HG03139 (cell line): ENCODE measurements around the gene FXR2.
"Not testable (repeated sequence)": the region's sequence is repeated elsewhere in the genome, so short reads cannot be mapped to it uniquely, and the experiment has no call there.

Experiments
- ATAC-seq: cut with Tn5 transposase; IDR thresholded peaks from one replicate; pipeline ENCODE4 v1.9.1; 2021; ENCODE audit not compliant: unreplicated experiment

FXR2 gene

DNA sequence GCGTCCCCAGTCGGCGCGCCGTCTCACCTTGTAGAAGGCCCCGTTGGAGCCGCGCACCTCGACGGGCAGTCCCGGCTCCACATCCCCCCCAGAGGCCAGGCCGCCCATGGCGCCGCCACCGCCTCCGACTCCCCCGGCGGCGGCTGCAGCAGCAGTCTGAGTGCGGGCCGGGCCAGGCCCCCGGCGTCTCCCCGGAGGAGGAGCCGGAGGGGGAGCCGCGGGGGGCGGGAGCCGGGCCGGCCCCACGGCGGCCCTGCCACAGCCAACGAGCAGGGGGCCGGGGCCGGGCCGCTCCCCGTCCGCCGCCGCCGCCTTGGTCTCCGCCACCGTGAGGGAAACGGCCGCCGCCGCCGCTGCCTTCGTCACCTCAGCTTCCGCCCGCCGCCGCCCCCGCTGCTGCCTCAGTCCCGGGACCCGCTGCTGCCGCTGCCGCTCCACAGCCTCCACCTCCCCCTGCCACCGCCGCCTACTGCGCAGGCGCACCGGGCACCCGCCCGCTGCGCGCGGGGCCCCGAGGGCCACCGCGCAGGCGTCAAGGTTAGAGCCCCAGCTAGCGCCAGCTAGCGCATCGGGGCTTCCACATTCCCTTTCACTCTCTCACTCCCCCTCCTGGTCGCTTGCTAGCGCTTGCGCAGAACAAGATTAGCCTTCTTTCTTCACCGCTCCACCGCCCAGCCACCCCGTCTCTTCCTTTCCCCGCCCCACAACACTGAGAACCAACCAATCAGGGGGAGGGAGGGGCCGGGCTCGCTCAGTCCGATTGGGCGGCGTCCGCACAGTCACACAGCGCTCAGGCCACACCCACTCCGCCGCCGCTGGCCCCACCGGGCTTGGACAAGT, at the start of gene FXR2:
Gene FXR2, minus strand, starts transcription at position 473 of the 840 bp plus-strand sequence. Its CDS starts 365 bp downstream, at position 108.
- ATAC-seq = peak; percentile 83

- ATAC-seq = no peak
Observed at GRCh38 chr17:7656958-7657609, 42.4 kb upstream of the FXR2 start.

- ATAC-seq = no peak
Observed at GRCh38 chr17:7655541-7655840, 40.8 kb upstream of the FXR2 start.

GRCh38 chr17:7654832-7655540, 40.3 kb upstream of the FXR2 start:
- ATAC-seq = no peak

GRCh38 chr17:7652388-7653356, 38.0 kb upstream of the FXR2 start:
- ATAC-seq = no peak

- ATAC-seq = no peak
Observed at GRCh38 chr17:7651665-7652387, 37.1 kb upstream of the FXR2 start.

GRCh38 chr17:7651097-7651664, 36.5 kb upstream of the FXR2 start:
- ATAC-seq = no peak

DNA sequence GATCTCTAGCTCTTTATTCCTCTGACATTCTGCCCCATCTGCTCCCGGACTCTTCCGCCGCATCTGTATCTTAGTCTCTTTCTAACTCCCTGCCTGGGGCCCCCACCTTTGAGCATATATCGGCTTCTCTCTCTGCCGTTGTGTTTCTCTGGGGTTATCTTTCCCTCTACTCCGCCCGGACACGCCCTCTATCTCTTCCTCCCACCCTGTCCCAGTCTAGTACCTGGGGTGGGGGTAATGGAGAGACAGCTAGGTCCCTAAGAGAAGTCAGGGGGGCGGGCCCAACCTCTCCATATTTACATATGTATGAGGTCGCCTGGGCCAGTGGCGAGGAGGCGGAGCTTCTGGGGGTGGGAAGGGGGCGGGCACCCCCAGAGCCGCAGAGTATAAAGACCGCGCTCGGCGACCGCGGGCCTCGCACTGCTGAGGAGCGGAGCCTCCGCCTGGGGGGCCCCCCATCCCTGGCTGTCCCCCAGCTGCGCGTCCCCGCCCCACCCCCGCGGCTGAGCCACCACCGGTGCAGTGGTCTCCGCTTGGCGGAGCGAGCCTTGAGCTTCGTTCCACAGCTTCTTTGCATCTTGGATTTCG, 35.9 kb upstream of the FXR2 start, which contains the start of gene ATP1B2:
Gene ATP1B2, plus strand, starts transcription at position 418 of the 588 bp plus-strand sequence. CDS start 593 bp downstream, outside the sequence.
- ATAC-seq = no peak

DNA sequence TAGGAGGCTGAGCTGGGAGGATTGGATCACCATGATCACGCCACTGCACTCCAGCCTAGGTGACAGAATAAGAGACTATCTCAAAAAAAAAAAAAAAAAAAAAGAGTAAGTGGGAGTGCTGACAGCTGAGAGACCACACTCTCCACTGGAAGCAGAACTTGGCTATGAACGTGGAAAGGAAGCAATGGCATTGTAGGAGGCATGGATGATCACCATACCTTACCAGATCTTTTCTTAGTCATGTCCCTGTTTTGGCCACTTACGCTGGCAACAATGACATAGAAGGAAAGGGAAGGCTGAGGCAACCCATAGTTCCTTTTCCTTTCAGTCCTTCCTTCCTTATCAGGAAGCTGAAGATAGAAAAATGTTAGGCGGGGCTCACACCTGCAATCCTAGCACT, 32.3 kb upstream of the FXR2 start:
- ATAC-seq = no peak

- ATAC-seq = no peak
Observed at GRCh38 chr17:7646457-7646856, 31.8 kb upstream of the FXR2 start.

DNA sequence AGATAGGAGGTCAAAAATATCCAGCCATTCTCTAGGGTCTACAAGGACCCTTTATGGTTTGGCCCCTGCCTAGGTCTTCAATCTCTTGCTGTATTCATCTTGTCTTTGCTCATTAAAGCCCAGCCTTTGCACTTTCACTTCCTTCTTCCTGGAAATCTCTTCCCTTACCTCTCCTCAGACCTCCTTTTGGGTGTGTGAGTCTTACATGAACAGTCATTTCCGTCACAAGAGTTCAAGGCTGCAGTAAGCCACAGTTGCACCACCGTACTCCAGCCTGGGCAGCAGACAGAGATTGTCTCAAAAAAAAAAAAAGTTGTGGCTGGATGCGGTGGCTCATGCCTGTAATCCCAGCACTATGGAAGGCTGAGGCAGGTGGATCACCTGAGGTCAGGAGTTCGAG, 30.1 kb upstream of the FXR2 start:
- ATAC-seq = no peak

- ATAC-seq = not testable (repeated sequence)
Observed at GRCh38 chr17:7641635-7642034, 26.9 kb upstream of the FXR2 start.

DNA sequence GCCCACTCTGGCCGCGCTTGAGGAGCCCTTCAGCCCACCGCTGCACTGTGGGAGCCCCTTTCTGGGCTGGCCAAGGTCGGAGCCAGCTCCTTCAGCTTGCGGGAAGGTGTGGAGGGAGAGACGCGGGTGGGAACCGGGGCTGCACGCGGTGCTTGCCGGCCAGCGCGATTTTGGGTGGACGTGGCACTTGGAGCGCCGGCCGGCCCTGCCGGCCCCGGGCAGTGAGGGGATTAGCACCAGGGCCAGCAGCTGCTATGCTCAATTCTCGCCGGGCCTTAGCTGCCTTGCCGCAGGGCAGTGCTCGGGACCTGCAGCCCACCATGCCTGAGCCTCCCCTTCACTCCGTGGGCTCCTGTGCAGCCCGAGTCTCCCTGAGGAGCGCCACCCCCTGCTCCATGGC, 26.1 kb upstream of the FXR2 start:
- no peak for ATAC-seq

DNA sequence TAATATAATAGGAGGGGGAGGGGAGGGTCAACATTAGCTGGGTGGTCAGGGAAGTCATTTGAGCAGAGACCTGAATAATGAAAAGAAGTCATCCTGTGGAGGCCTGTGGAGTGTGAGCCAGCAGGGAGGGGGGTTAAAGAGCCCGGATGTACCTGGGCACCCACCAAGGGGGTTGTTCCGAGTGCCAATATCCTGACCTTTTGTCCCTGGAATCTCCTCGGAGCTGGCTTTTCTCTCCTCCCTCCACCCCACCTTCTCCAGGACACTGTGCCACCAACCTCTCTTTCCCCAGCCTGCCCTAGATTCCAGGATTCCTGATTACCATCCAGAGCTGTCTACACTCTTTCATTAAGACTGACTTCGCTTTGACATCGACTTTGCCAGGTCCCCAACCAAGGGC, 21.5 kb upstream of the FXR2 start:
- no peak for ATAC-seq

DNA sequence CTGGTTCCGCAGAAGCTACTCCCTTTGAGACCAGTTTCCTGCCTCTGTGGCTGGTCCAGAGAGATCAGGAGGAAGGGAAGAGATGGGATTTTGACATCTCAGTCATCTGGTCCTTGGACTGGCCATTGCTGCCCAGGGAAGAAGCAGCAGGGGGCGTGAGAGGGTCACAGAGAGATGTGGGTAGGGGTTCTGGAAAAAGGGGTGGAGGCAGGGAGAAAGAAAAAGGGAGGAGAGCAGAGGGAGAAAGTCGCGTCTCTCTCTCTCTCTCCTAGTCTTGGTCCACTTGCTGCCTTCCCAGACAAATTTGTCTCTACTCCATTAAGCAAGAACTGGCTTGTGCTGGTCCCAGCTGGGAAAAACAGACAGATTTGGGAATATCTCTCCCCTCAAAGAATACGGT, 19.7 kb upstream of the FXR2 start:
- ATAC-seq = no peak

DNA sequence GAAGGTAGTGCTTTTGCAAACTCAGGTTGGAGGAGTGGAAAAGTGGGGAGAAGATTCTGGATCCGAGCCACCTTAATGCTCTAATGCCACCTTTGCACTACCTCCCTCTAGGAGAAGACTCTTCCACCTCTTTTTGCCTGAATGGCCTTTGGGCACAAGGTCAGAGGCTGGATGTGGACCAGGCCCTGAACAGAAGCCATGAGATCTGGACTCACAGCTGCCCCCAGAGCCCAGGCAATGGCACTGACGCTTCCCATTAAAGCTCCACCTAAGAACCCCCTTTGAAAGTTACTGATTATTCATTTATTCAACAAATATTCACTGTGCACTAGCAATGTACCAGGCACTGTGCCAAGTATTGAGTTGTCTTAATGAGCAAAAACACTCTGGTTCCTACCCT, 18.4 kb upstream of the FXR2 start:
- no peak for ATAC-seq

- no peak for ATAC-seq
Observed at GRCh38 chr17:7632492-7632894, 17.8 kb upstream of the FXR2 start.

DNA sequence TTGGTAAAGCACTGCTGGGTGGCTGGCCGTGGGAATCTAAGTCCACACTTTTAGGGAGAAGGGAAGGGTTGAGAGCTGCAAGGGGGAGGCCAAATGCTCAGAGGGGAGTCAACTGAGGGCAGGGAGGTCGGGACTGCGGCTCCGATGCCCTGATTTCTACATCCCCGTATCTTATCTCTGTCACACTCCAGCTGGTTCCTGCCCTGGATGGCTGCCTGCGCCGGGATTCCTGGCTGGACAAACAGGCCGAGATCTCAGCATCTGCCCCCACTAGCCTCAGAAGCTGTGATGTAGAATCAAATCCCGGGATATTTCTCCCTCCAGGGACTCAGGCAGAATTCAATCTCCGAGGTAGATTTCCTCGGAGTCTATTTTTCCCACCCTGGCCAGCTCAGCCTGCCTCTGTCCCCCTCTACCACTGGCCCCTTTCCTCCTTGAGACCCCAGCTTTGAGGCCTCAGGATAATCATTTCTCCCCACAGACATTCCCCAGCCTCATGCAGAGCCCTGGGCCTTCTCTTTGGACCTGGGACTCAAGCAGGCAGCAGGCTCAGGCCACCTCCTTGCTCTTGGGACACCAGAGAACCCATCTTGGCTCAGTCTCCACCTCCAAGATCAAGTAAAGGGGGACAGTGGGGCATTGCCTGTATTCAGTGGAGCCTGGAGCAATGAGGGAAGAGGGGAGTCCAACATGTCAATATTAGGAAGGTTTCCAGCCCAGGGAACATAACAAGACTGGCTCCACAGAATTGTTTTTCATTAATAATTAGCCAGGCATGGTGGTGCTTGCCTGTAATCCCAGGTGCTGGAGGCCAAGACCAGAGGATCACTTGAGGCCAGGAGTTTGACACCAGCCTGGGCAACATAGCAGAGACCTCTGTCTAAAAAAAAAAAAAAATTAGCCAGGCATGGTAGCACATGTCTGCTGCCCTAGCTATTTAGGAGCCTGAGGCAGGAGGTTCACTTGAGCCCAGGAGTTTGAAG, 17.0 kb upstream of the FXR2 start:
- ATAC-seq = no peak
